ENCODE data around the gene IL20RA. TPM values are rescaled to one million over a fixed set of nuclear protein-coding genes. Genes with fewer than 3 reads are reported as not detected.

IL20RA gene
- total and polyA plus RNA-seq, 2 of the 8 experiments (the other 6 are each of a cell fraction or from before 2014, with no cell fraction given), result 1.3 to 1.7 TPM

GRCh38 chr6:136964398-136964797 lies 80.4 kb downstream of the IL20RA start (continued):
- TF ChIP-seq CHD7 (IDR thresholded peaks at IDR 0.05; ENCODE audit: insufficient replicate concordance, low read length) (no peak), HDAC2 (IDR thresholded peaks at IDR 0.05; ENCODE audit: borderline replicate concordance in 1 of 2, low read depth in 2 of 2, low read length in 2 of 2) (no peak)
